Activated CD4-positive, alpha-beta T cell treated with anti-CD3 and anti-CD28 coated beads, Interleukin-10, Interleukin-2, amounts not matched to agents 100 ng/mL and 50 ng/mL, durations not matched to agents 16 hours and 8 hours (primary cell): Measurements from ENCODE around the gene DSCAML1.

Experiments
- DNase-seq: peaks from one replicate; pipeline ENCODE4 v3.0.0-alpha.2; 2020

DSCAML1 gene

DNA sequence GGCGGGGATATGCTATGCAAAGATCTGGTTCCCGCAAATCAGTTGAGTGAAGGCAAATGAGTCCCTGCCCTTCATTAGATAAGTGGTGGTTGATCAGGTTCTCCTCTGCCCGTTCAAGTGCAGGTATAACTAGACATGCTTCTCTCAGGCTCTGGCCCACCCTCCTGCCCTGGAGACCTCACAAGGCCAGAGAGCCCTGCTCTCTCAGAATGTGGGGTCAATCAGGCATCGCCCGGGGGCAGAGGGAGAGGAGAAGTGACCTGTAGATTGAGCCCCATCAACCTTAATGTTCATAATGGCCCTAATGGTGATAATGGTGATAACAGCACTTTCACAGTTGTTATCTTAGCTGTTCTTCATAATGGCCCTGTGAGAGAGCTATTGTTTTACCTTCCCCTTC, 224.3 kb downstream of the DSCAML1 start:
- DNase-seq: no peak

DNA sequence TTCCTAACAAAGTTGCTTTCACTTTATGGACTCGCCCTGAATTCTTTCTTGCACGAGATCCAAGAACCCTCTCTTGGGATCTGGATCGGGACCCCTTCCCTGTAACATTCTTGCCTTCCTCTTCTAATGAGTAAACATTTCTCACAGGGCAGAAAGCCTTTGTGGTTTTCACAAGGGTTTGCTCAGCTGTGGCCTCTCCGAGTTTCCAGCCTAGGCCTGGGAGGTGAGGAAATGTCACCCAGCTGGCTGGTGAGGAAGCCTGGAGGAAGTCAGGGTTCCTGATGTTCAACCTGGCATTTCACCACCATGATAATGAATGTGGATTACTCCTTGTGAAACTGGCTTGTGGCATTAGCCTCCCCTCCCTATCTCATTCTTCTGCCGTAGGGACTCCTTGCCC, 224.9 kb downstream of the DSCAML1 start:
- DNase-seq: no peak

DNA sequence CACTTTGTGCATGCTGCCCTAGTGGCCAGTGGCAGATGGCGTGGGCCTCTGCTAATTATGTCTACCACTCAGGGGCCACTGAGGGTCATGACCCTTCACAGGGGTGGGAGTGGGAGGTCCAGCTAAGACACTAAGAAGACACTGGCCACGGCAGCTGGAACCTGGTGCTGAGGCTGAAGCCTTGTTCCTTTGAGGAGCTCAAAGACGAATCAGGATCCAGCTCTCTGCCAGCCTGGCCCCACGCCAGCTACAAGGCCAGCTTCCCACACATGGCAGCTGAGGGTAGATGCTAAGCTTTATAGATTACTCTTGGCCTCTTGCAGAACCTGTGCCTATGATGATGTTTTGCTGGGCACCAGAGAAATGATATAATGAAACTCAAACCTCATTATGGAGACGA, 226.3 kb downstream of the DSCAML1 start:
- no peak for DNase-seq

DNA sequence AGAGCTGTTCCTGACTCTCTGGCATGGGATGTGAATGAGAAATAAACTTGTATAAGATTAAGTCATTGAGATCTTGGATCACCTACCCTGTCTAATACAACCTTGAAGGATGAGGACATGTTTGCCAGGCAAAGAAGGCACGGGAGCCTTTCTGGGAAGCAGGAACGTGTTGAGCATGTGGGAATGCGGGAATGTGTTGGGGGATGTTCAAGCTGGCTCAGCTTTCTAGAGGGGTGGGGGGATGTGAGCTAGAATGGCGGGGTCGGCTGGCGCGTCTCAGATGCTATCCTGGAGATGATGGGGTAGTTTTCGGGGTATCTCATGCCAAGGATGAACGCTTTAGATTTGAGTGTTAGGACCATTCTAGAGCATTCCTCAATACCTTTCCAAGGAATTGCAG, 227.1 kb downstream of the DSCAML1 start:
- no peak for DNase-seq

DNA sequence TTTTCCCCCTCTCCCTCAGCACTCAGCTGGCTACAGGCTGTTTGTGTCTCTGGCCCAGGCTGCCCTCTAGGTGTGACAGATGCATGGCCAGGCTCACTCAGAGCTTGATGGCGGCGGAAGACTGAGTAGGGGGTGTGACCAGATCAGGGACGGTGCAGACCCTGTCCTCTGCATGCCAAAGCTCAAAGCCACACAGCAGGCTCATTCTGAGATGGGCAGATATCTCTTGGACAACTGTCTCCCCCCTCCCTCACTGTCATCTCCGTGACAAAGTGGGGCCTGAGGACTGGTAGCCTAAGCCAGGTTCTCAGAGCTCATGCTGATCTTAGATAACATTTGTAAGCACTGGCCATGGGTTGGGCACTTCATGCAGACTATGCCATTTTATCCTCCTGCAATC, 231.3 kb downstream of the DSCAML1 start:
- no peak for DNase-seq

DNA sequence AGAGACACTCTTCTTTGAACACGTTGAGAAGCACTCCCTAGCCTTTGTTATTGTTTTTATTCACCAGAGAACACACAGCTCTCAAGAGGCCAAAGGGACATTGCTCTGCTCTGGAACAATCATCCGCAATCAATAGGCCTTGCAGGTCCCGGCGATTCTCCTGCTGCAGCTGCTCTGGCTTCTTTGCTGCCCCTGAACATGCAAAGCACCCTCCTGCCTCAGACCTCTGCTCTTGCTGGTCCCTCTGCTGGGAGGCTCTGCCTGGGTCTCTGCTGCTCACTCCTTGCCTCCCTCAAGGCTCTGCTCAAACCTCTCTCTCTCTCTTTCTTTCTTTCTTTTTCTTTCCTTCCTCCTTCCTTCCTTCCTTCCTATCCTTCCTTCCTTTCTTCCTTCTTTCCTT, 232.7 kb downstream of the DSCAML1 start:
- DNase-seq: no peak

DNA sequence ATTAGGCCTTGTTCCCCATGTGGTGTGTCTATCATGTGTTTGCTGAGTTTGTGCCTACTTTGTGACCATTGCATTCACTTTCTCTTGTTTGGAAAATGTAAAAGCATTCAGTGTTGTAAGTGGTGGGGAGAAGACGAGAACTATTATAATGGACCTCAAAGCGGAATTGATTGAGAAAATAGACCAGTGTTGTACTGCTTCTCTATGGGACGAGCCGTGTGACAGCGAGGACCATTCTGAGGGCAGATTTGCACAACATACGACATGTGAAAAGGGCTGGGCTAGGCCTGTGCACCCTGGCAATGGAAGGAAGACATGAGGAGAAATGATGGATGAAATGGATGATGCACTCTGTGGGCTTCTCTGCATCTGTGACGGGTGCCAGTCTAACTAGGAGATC, 233.5 kb downstream of the DSCAML1 start:
- no peak for DNase-seq

DNA sequence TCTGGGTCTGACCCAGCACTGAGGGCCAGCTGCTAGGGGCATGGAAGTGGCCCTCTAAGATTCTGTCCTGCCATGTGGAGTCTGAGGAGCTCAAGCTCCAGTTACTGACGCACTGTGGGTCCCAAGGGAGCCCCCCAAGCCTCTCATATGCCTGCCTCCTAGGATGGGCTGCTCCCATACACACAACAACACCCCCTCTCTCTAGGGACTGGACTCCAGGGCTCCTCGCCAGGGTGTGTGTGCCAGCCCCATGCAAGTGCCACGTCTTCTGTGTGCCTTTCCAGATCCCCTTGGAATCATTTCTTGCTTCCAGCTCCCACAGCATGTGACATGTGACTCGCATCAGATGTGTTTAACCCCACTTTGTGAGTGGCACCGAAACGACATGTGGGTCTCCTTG, 234.9 kb downstream of the DSCAML1 start:
- DNase-seq: no peak

DNA sequence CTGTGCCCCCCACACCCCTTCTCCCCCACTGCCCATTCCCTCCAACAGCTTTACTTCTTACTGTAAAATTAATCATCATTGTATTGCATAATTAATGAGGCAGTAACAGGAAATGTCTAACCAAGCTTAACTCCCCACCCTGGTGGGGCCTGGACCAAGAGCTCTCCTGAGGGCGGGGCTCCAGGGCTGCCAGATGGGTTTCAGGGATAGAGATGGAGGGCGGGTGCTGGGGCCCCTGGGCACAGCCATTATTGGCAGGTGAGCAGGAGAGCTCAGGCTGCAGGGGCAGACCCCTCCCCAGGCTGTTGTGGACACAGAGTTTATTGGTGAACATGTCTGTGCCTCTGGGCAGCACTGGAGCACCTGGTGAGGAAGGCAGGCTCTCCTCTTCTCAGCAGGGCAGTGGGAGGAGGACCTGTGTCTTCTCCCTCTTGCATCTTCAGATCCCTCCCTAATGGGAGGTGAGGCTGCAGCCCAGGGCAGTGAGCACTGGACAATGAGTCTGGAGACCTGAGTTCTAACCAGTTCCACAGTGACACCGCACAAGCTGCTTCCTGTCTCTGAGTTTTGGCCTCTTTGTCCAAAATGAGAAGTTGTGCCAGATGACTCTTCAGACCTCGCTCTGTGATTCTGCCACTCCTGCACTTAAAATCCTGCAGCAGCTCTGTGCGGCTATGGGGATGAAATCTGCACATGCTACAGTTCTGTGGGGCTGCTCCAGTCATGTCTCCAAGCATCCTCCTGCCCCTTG, 236.1 kb downstream of the DSCAML1 start:
- DNase-seq: no peak

DNA sequence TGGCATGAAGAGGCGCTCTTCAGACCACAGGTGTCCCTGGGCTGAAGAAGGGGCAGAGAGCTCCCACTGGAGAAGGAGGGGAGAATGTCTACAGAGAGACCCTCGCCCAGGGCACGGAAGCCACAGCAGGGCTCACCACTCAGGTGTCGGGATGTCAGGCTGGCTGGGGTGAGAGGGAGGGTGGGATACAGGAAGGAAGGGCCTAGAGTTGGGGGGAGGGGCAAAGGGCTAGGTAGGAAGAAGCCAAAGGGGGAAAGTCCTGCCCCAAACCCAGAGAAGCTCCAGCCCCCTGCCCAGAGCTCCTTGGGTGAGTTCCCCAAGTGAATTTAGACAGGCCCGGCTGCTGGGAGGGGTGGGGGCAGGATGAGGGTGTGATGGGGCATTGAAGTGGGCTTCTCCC, 237.3 kb downstream of the DSCAML1 start:
- DNase-seq: no peak

DNA sequence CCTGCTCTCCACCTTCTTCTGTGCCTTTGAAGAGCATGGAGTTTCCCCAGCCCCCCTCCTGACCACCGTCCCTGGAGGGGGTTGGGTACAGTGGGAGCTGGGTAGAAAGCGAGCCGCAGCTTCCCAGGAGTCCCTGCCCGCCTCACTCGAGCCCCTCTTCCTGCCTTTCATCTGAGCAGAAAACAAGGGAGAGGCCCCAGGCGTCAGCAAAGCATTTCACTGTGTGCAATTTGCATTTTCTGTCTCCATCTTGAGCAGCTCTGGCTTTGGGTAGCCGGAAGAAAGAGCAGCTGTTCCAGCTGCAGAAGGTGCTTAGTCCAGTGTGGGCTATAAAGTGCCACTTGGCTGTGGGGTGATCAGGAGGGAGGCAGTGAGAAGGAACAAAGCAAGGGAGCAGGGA, 239.7 kb downstream of the DSCAML1 start:
- DNase-seq: no peak

DNA sequence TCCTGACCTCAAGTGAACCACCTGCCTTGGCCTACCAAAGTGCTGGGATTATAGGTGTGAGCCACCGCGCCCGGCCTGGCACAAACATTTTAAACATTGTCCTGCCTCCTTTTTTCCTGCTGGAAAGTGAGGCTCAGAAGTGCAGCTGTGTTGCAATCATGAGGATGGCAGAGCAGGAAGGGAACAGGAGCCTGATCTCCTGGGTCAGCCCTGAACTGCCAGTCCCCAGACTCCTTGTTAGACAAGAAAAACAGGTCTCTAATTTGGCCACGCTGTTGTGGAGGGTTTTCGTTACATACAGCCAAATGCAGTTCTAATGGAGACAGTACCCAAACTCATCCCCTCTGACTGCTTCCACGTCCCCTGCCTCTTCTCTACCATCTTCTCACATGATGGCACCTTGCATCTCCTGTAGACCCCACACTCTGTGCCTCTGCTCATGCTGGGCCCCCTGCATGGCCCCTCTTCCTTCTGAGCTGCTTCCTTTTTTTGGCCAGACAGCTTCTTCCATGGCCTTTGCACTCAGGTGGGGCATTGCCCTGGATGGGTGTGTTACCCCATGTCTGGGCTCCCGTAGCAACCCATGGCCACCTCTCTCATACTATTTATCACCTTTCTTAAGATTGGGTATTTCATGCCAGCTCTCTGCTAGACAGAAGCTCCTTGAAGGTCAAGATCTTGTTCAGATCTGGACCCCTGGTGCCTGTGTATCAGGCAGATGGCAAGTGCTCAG, 242.2 kb downstream of the DSCAML1 start:
- no peak for DNase-seq

DNA sequence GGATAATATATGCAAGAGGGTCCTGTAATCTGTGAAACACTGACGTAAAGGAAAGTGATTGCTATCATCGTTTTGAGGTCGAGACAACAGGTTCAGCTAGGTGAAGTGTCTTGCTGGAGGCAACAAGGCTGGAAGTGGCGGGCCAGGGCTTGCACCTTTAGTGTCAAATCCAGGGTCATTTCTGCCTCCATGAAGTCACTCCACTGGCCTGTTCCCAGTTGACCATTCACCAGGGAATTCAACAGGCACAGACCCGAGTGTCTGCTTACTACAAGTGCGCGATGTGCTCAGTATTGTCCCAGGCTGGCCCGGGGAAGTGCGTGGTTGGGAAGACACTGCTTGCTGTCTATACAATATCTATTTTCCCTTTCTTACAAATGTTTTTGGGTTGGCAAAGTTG, 244.4 kb downstream of the DSCAML1 start:
- no peak for DNase-seq

DNA sequence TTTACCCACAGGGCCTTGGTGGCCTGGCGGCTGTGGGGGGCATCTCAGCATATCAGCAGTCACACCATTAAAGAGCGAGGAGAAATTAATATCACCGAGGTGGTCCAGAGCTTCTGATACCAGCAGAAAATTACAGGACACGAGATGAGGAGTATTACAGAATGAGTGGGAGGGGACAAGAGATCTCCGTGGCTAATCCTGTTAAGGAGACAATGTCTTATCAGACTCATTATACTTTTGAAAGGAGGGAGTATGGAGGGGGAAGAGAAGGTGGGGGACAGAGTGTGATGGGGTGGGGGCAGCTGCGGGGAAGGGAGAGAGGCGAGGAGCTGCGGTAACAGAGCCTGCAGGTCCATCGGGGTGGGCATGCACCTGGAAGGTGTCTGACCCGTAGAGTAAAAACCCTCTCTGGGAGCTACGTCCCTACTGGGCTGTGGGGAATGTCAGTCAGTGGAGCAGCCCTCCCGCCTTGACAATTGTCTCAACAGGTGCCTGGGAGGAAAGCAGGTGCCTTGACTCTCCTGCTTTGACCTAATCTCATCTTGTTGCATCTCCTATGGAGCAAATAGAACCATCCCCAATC, 245.2 kb downstream of the DSCAML1 start:
- DNase-seq: no peak

DNA sequence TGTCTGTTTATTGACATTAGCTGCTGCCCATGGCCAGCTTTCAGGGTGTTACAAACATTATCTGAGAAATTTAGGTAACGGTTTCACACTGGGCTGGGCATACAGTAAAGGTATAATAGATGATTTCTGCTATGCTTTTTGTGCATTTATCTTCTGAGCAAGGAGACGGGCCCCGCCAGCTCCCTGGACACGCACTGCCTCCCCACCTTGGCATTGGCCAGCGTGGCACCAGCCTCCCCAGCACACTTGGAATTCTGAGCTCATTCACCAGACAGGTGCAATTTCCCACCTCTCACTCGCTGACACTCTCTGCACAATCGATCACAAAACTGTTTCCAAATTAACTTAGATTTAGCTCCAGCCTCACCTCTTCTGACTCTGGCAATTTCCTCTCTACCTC, 246.6 kb downstream of the DSCAML1 start:
- DNase-seq: no peak

DNA sequence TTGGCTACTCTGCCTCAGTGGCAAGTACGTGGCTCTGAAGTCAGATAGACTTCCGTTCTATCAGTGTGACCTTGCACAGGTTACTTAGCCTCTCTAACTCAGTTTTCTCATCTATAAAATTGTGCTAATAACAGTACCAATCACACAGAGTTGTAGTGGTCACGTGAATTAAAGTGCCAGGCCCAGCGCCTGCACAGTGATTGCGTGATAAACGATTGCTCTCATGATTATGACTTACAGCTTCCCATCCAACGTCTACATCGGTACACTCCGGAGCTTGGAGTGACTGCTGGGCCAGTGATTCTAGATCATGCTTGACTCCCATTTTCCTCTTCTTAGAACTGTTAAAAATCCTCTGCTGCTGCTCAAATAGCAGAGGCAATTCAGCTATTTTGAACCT, 247.6 kb downstream of the DSCAML1 start:
- no peak for DNase-seq

DNA sequence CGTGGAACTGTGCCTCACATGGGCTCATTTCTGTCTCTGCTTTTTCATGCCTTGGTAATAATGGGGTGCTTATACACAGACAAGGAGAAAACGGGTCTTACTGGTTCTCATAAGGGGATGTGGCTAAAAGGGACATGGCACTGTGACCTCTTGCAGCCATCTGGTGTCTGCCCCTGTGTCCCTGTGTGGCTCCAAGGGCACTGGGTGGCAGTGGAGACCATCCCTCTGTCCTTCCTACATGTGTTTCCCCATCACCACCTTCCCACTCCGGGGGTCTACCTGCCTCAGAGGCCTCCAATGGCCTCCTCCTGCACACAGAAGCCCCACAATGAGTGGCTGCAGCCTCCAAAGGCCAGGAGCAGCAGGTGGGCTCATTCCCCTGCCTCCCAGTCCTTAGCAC, 248.1 kb downstream of the DSCAML1 start:
- DNase-seq: no peak

DNA sequence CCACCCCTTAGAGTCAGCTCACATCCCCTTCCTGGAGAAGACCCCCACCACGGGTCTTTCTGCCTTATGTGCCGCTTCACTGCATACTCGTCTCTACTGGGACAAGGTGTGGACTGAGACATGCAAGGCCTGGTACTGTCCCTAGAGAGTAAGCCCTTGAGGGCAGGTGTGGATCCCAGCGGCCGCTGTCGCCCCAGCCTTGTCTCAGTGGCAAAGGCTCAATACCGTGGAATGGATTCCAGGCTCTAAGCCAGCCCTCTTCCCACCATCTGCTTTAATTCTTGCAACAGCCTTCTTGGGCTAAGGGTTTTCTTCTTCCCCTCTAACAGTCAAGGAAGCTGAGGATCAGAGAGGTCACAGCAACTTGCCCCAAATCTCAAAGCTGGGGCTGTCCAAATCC, 249.1 kb downstream of the DSCAML1 start:
- DNase-seq: no peak

DNA sequence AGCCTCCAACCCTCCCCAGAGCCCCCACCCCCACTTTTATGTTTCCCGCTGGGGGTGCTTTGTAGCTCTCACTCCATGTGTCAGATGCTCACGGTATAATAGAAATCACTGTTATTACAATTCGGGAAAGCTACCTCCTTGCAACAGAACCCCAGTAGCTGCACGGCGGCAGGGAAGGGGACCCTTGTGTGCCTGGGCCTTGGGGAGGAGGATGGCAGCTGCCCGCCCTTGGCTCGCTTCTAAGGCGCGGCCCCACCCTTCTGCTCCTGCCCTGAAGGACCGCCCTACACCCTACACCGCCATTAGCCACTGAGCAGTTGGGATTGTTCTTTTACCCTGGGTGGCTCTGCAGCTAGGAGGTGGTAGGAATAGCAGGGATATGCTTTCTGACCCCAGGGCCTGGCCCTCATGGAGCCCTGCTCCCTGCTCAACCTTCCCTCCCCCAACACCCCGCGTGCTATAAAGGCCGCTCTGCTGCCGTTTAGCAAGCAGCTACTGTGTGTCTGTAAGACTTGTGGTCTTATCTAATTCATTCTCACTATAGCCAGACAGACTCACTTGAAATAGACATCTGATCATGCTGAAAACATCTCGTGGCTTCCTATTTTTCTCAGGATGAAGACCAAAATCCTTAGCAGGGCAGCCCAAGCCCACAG, 249.7 kb downstream of the DSCAML1 start:
- no peak for DNase-seq

DNA sequence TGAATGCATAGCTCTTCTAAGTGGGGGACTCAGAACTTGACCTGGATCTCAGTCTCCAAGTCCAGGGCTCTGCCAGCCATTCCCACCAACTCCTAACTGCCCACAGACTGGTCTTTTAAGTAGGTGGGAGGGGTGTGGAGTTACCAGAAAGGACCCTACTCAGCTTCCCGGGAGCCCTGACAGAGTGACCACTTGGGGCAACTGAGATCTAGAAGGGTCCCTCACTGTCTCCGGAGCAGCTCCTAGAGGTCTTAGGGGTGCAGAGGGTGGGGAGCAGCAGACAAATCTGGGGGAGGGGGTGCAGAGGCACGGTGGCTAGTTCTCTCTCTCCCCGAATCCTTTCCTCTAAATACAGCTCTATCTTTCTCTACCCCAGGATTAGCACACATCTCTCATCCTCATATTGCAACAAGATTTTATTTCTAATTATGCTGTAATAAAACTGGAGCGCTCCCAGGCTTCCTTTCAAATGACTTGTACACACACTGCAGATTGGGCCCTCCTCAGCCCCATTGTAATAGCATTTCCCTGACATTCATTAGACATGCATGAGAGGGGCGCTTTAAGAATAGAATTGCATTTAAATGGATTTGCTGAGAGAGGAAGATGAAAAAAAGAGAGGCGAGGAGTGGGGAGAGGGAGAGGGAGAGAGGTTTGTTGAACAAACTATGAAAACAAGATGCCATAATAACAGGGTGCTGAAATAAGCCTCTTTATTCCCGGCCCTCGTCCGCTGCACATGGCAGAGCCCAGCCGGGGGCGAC, 250.4 kb downstream of the DSCAML1 start:
- no peak for DNase-seq

DNA sequence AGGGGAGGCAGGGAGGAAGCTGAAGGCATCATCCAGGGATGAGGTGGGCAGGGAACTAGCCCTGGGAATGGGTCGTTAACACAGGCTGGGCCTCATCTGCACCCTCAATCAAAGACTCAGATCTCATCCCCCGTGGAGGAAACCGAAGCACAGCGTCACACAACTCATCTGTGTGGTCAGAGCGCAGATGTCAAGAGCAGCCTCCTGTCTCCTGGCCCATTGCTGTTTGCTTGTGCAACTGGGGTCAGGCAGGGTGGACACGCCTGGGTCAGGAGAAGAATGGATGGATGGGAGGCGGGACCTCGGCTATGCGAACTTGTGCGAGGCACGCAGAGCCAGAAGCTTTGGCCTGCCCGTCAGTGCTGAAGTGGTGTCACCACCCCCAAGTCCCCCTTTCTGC, 251.3 kb downstream of the DSCAML1 start:
- DNase-seq: no peak

DNA sequence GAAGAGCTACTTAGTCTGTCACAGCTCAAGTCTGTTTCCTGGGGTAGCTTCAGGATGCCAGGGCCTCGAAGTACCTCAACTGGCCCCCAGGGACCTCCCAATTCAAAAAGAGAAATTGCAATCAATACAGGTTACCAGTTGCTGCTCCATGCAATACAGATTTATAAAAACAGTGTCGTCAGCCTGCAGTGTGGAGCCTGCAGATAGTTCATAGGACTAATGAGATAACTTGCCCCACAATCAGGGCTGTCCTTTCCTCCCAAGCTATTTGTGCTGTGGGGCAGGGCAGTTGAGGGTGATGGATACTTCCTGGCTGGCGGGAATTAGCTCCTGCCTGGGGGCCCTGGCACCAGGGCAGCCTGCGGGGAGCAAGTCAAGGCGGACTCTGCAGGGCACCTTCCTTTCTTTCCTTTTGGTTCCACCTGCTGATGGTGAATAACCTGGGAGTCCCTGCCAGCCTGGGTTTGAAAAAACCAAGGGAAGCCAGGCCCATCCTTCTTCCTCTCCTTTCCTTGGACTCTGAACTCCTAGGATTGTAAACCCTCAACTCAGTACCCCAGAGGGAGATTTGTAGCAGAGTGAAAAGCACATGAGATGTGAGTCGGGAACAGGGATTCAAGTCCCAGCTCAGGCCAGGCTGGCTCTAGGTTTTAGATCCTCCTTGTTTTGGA, 252.8 kb downstream of the DSCAML1 start:
- no peak for DNase-seq

DNA sequence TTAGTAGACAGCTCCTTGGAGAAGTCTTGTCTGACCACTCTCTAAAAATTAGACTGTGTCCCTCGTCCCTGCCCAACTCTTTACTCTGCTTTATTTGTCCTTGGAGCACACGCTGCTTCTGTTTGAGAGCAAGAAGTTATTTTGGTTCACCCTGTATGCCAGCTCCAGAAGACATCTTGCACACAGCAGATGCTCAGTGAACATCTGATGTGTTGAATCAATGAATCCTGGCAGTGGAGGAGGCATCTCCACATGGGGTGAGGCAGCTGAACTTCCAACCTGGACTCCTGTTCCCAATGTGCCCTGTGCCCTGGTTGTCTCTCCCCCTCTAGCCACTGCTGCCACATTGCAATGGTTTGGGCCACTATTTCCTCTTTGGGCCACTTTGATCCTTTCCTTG, 255.8 kb downstream of the DSCAML1 start:
- DNase-seq: no peak
